ENCODE results near the gene GPR45.

Gene GPR45

DNA sequence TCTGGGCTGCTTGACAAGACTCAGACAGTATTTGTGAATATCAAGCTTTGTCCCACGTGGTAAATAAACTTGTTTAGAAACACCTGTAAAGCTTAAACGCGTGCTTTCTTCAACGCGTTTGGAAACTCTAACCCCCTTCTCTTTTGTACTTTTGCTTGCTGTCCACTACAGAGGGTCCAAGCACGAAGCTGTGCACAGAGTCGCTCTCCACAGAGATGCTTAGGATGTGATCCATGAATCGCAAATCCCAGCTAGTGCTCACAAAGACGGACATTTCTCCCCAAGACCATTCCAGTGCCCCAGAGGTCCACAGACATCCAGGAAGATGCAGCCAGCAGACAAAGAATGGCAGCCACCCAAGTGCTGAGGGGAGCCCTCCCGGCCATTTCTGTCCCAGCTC, at the start of gene GPR45:
Gene GPR45, plus strand, starts transcription at position 301 of the 400 bp plus-strand sequence. CDS start 116 bp downstream, outside the sequence.
- no peak for TF ChIP-seq CTCF (IDR thresholded peaks at IDR 0.05; ENCODE audit: low read depth, low read length)
- H3K4me3 ChIP-seq (replicated peaks in 1 of 2; ENCODE audit: low read depth in 2 of 2, low read length in 2 of 2): no peak within 1 kb of the TSS
- no peak for DNase-seq (ENCODE audit: low read depth in 2 of 2)

DNA sequence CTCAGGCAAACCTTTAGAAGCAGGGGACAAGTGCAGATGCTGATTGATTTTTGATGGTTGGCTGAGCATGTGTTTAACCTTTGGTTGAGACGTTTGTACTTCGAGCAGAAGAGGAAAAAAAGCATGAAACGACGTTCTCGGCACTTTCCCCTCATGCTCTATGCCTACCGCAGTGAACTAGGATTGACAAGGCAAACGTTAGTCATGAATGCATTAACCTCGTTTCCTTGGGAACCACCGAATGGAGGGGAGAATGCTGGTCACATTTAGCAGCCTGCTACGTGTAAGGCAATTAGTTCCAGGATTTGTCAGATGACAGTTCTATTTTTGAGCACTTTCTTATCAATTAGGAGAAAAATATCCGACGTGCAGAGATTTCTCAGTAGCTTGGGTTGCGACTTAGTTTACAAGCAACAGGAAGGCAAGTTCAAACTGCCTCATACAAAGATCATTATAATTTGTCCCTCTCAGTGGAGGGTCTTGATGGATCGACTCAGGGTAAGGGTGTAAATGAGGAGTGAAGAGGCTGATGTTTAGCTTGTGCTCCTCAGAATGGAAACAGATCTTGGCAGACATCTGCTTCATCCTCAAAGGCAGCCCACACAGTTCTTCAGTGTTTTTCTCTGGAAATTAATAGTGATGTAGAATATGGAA, 47.4 kb upstream of the GPR45 start:
- no peak overlapping the region for H3K4me3 ChIP-seq (replicated peaks in 1 of 2; ENCODE audit: low read depth in 2 of 2, low read length in 2 of 2)
- no peak for DNase-seq (ENCODE audit: low read depth in 2 of 2)
- TF ChIP-seq CTCF (IDR thresholded peaks at IDR 0.05; ENCODE audit: low read depth, low read length): no peak

- H3K4me3 ChIP-seq (replicated peaks in 1 of 2; ENCODE audit: low read depth in 2 of 2, low read length in 2 of 2): no peak overlapping the region
- DNase-seq (ENCODE audit: low read depth in 2 of 2): no peak
- no peak for TF ChIP-seq CTCF (IDR thresholded peaks at IDR 0.05; ENCODE audit: low read depth, low read length)
These were observed 44.9 kb upstream of the GPR45 start for GRCh38 chr2:105196651-105197050.

GRCh38 chr2:105215586-105216192, 25.9 kb upstream of the GPR45 start:
- H3K4me3 ChIP-seq (replicated peaks in 1 of 2; ENCODE audit: low read depth in 2 of 2, low read length in 2 of 2): no peak overlapping the region
- no peak for TF ChIP-seq CTCF (IDR thresholded peaks at IDR 0.05; ENCODE audit: low read depth, low read length)
- no peak for DNase-seq (ENCODE audit: low read depth in 2 of 2)

- no peak for TF ChIP-seq CTCF (IDR thresholded peaks at IDR 0.05; ENCODE audit: low read depth, low read length)
- no peak overlapping the region for H3K4me3 ChIP-seq (replicated peaks in 1 of 2; ENCODE audit: low read depth in 2 of 2, low read length in 2 of 2)
- DNase-seq (ENCODE audit: low read depth in 2 of 2): no peak
These were observed 20.9 kb upstream of the GPR45 start for GRCh38 chr2:105220604-105221003.

DNA sequence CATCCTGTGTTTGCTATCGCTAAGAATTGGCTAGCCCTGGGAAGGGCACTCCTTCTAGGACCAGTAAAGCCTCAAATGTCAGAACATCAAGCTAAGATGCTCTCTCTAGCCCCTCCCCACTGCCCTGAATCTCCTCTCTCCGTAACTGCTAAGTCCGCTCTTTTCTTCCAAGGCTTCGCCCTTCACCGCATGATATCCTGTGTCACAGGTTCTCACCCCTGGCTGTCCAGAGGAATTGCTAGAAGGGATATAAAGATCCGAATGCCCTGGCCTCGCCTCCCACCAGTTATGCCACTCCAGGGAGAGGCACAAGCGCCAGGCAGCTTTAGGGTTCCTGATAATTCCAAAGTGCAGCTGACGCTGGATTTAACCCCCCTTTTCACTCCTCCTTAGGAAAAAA, 17.1 kb upstream of the GPR45 start:
- no peak for DNase-seq (ENCODE audit: low read depth in 2 of 2)
- H3K4me3 ChIP-seq (replicated peaks in 1 of 2; ENCODE audit: low read depth in 2 of 2, low read length in 2 of 2): no peak overlapping the region
- TF ChIP-seq CTCF (IDR thresholded peaks at IDR 0.05; ENCODE audit: low read depth, low read length): no peak

Measured in cardiac fibroblast (primary cell).